Kidney epithelial cell (primary cell): Measurements from ENCODE around the gene P2RX1. TPM values are rescaled to one million over a fixed set of nuclear protein-coding genes. Genes with fewer than 3 reads are reported as not detected.

Experiments used
- DNase-seq: peaks from one replicate; pipeline ENCODE4 v3.0.0-alpha.2; 2010; ENCODE audit warnings: low read depth
- H3K27me3 ChIP-seq: 2 replicates; pipeline ENCODE4 v1.6.0; 2011; ENCODE audit warnings: low read length; ENCODE audit not compliant: control insufficient read depth, insufficient read depth
- H3K36me3 ChIP-seq: 2 replicates; pipeline ENCODE4 v1.5.1; 2011; ENCODE audit warnings: low read length; ENCODE audit not compliant: control insufficient read depth, insufficient read depth
- H3K4me3 ChIP-seq: 2 replicates; pipeline ENCODE4 v1.5.1; 2011; ENCODE audit warnings: low read depth, mild to moderate bottlenecking, control low read depth, low read length
- total RNA-seq: library from RNA; depleted of rRNA; stranded (reverse); fragments of >200 nt; gene quantifications from 2 replicates; pipeline ENCODE4 v1.2.3, GENCODE V29; 2015
- TF ChIP-seq, protein P1 (sequence below): IDR thresholded peaks from 2 replicates; pipeline ENCODE4 v1.5.1; 2011; ENCODE audit warnings: mild to moderate bottlenecking, moderate library complexity, low read length, control low read depth, inconsistent platforms; ENCODE audit not compliant: insufficient read depth, poor library complexity, severe bottlenecking

Gene P2RX1
- total RNA-seq, 1 donor from 2014 or later = not detected

GRCh38 chr17:3907483-3908216, 8.6 kb downstream of the P2RX1 start:
- TF ChIP-seq, protein P1, sequence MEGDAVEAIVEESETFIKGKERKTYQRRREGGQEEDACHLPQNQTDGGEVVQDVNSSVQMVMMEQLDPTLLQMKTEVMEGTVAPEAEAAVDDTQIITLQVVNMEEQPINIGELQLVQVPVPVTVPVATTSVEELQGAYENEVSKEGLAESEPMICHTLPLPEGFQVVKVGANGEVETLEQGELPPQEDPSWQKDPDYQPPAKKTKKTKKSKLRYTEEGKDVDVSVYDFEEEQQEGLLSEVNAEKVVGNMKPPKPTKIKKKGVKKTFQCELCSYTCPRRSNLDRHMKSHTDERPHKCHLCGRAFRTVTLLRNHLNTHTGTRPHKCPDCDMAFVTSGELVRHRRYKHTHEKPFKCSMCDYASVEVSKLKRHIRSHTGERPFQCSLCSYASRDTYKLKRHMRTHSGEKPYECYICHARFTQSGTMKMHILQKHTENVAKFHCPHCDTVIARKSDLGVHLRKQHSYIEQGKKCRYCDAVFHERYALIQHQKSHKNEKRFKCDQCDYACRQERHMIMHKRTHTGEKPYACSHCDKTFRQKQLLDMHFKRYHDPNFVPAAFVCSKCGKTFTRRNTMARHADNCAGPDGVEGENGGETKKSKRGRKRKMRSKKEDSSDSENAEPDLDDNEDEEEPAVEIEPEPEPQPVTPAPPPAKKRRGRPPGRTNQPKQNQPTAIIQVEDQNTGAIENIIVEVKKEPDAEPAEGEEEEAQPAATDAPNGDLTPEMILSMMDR = peak; percentile 21
- Histone ChIP-seq H3K36me3 (no peaks in the 10 kb centered on the region), H3K4me3 (no peak overlapping the region), H3K27me3 (peaks cover 8% of the 10 kb centered on the region)
- no peak for DNase-seq

DNA sequence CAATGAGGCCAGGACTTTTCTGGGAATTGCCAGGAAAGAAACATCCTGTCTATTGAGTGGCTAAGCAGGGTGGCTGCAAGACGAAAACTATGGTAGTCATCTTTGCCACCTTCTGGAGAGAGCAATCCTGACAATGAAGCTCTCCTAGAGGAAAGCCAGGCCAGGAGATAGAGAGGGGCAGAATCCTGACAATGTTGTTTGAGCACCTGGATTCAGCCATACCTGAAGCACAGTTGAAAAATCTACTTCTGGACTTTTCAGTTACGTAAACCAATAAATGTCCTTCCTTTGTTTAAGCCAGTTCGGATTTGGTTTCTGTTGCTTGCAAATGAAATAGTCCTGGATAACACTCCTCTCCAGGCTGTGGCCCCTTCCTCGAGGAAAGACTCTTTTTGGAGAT, 9.4 kb downstream of the P2RX1 start:
- DNase-seq = no peak
- TF ChIP-seq, protein P1 = no peak
- peaks cover 8% of the 10 kb centered on the region for H3K27me3 ChIP-seq
- no peak overlapping the region for H3K4me3 ChIP-seq
- H3K36me3 ChIP-seq = no peaks in the 10 kb centered on the region

DNA sequence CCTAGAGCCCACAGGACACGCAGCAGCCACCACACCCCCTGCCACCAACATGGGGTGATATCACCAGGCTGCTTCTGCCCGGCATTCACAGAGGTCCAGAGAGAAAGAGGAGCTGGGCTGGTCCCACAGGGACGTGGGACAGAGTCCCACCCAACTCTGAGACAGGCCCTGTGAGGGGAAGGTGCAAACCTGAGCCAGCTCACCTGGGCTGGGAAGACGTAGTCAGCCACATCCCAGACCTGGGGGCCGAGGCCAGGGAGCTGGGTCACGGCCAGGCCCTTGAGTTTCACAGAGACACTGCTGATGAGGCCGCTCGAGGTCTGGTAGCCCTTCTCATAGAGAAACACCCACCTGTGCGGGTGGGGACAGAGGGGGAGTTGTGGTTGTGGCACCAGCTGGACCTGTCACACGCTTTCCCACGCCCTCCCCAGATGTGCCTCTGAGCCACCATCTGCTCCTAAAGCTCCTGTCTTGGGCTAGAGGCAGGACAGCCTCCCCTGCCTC, 11.2 kb downstream of the P2RX1 start:
- Histone ChIP-seq H3K36me3 (no peaks in the 10 kb centered on the region), H3K4me3 (no peak overlapping the region), H3K27me3 (peaks cover 10% of the 10 kb centered on the region)
- no peak for DNase-seq
- TF ChIP-seq, protein P1 = no peak

DNA sequence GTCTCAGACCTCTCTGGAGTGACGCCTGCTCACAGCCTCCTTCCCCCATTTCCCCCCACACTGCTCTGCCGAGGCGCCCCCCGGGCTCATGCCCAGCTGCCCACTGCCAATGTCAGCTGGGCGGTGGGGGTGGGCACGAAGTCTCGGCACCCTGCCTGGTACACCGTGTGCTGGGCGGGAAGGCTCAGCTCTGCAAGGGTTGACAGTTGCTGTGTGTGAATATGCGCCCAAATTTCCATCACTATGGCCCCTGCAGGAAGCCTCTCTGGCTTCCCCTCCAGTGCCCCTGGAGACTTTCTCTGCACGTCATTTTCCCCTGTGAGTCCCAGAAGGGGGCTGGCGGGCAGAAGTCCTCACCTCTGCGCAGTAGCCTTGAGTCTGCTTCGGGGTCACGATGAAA, 11.8 kb downstream of the P2RX1 start:
- H3K4me3 ChIP-seq = no peak overlapping the region
- DNase-seq = no peak
- H3K36me3 ChIP-seq = no peaks in the 10 kb centered on the region
- H3K27me3 ChIP-seq = peaks cover 10% of the 10 kb centered on the region
- TF ChIP-seq, protein P1 = no peak

- DNase-seq = no peak
- H3K27me3 ChIP-seq = peaks cover 13% of the 10 kb centered on the region
- H3K4me3 ChIP-seq = no peak overlapping the region
- H3K36me3 ChIP-seq = no peaks in the 10 kb centered on the region
- TF ChIP-seq, protein P1 = no peak
Measured at GRCh38 chr17:3903881-3904290, 12.4 kb downstream of the P2RX1 start.
